GM23338 (cell line): Measurements from ENCODE around the gene HNF1B.

Source experiments
- CREB1 ChIP-seq: fragments of 250-450 bp; sonication (Bioruptor Pico); IDR thresholded peaks from 2 replicates; pipeline ENCODE4 v1.5.0; 2020; ENCODE audit warnings: low read depth, mild to moderate bottlenecking, moderate library complexity
- EZH2 ChIP-seq: fragments of 200-600 bp; sonication (generic); IDR thresholded peaks from one replicate; pipeline ENCODE4 v1.8.0; 2017; ENCODE audit warnings: antibody characterized with exemption, mild to moderate bottlenecking, low read depth; ENCODE audit not compliant: unreplicated experiment
- EZH2phosphoT487 ChIP-seq: fragments of 200-600 bp; sonication (generic); IDR thresholded peaks from one replicate; pipeline ENCODE4 v1.8.1; 2018; ENCODE audit warnings: antibody characterized with exemption; ENCODE audit not compliant: unreplicated experiment
- POLR2AphosphoS5 ChIP-seq: IDR thresholded peaks from 2 replicates; pipeline ENCODE4 v1.6.1; 2016; ENCODE audit warnings: antibody characterized with exemption, low read depth
- REST ChIP-seq: IDR thresholded peaks from one replicate; pipeline ENCODE4 v1.6.1; 2018; ENCODE audit warnings: antibody characterized with exemption; ENCODE audit not compliant: unreplicated experiment
- ZNF462 ChIP-seq: fragments of 250-450 bp; sonication (Bioruptor Pico); IDR thresholded peaks from 2 replicates; pipeline ENCODE4 v1.5.0; 2020; ENCODE audit warnings: mild to moderate bottlenecking, moderate library complexity
- TF ChIP-seq, protein P1 (sequence below), 2 experiments: fragments of 200-600 bp in 1 of 2; sonication (generic) in 1 of 2; conservative IDR thresholded peaks; 2 replicates each; pipeline versions ENCODE4 v1.5.1 to v1.6.1; 2016 to 2017; ENCODE audit warnings: antibody characterized with exemption in 2 of 2, low read depth in 2 of 2, mild to moderate bottlenecking in 2 of 2, moderate library complexity in 1 of 2

- TF ChIP-seq, protein P1, sequence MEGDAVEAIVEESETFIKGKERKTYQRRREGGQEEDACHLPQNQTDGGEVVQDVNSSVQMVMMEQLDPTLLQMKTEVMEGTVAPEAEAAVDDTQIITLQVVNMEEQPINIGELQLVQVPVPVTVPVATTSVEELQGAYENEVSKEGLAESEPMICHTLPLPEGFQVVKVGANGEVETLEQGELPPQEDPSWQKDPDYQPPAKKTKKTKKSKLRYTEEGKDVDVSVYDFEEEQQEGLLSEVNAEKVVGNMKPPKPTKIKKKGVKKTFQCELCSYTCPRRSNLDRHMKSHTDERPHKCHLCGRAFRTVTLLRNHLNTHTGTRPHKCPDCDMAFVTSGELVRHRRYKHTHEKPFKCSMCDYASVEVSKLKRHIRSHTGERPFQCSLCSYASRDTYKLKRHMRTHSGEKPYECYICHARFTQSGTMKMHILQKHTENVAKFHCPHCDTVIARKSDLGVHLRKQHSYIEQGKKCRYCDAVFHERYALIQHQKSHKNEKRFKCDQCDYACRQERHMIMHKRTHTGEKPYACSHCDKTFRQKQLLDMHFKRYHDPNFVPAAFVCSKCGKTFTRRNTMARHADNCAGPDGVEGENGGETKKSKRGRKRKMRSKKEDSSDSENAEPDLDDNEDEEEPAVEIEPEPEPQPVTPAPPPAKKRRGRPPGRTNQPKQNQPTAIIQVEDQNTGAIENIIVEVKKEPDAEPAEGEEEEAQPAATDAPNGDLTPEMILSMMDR (conservative IDR thresholded peaks at IDR 0.05; ENCODE audit: low read depth in 2 of 2), result no peak
- no peak for TF ChIP-seq EZH2
- no peak for TF ChIP-seq CREB1 (CRISPR knock-in tag)
- no peak for TF ChIP-seq REST
- TF ChIP-seq POLR2AphosphoS5, result no peak
- TF ChIP-seq ZNF462 (CRISPR knock-in tag), result no peak
- no peak for TF ChIP-seq EZH2phosphoT487
These were observed 10.6 kb upstream of the HNF1B start for GRCh38 chr17:37755455-37755854.
